ENCODE data around the gene SORCS2. TPM values are rescaled to one million over a fixed set of nuclear protein-coding genes. Genes with fewer than 3 reads are reported as not detected.

SORCS2 gene
- total and polyA plus RNA-seq, 3 donors from 2014 or later: 2.7 to 4.6 (median 2.9) TPM

- TF ChIP-seq, protein P1, sequence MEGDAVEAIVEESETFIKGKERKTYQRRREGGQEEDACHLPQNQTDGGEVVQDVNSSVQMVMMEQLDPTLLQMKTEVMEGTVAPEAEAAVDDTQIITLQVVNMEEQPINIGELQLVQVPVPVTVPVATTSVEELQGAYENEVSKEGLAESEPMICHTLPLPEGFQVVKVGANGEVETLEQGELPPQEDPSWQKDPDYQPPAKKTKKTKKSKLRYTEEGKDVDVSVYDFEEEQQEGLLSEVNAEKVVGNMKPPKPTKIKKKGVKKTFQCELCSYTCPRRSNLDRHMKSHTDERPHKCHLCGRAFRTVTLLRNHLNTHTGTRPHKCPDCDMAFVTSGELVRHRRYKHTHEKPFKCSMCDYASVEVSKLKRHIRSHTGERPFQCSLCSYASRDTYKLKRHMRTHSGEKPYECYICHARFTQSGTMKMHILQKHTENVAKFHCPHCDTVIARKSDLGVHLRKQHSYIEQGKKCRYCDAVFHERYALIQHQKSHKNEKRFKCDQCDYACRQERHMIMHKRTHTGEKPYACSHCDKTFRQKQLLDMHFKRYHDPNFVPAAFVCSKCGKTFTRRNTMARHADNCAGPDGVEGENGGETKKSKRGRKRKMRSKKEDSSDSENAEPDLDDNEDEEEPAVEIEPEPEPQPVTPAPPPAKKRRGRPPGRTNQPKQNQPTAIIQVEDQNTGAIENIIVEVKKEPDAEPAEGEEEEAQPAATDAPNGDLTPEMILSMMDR (IDR thresholded peaks at IDR 0.05): no peak
- TF ChIP-seq POLR2A (IDR thresholded peaks at IDR 0.05): no peak
- DNase-seq: no peak
- Histone ChIP-seq H3K27ac (no peak overlapping the region), H3K27me3 (no peaks in the 10 kb centered on the region), H3K4me3 (no peak overlapping the region), H3K4me1 (peaks cover 3% of the 10 kb centered on the region), H3K9me3 (no peaks in the 10 kb centered on the region), H3K36me3 (ENCODE audit: low read depth, missing control alignments) (no peaks in the 10 kb centered on the region)
- WGBS, 2 donors: 86 to 88% methylated on average over 7 of the region's 7 CpGs
- intact Hi-C loops (cut with DNase I; ENCODE audit: low total_unique reads): no loop called here
Measured at GRCh38 chr4:7169134-7169533, 23.2 kb upstream of the SORCS2 start.

DNA sequence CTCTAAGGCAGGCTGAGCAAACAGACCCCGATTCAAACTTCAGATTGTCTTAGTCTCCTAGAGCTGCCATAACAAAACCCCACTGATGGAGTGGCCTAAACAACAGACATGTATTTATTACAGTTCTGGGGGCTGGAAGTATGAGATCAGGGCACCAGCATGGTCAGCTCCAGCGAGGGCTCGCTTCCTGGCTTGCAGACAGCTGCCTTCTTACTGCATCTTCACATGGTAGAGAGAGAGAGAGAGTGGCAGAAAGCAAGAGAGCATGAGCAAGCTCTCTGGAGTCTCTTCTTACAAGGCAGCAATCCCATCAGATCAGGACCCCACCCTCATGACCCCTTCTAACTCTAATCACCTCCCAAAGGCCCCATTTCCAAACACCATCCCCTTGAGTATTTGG is 22.3 kb upstream of the SORCS2 start:
- H3K4me1 ChIP-seq: peaks cover 3% of the 10 kb centered on the region
- WGBS, 2 donors: 89 to 96% methylated on average over 3 of the region's 3 CpGs
- no peak overlapping the region for H3K27ac ChIP-seq
- no peak for DNase-seq
- no peaks in the 10 kb centered on the region for H3K9me3 ChIP-seq
- TF ChIP-seq, protein P1 (IDR thresholded peaks at IDR 0.05): no peak
- TF ChIP-seq POLR2A (IDR thresholded peaks at IDR 0.05): no peak
- H3K27me3 ChIP-seq: no peaks in the 10 kb centered on the region
- intact Hi-C loops (cut with DNase I; ENCODE audit: low total_unique reads): no loop called here
- no peaks in the 10 kb centered on the region for H3K36me3 ChIP-seq (ENCODE audit: low read depth, missing control alignments)
- no peak overlapping the region for H3K4me3 ChIP-seq

DNA sequence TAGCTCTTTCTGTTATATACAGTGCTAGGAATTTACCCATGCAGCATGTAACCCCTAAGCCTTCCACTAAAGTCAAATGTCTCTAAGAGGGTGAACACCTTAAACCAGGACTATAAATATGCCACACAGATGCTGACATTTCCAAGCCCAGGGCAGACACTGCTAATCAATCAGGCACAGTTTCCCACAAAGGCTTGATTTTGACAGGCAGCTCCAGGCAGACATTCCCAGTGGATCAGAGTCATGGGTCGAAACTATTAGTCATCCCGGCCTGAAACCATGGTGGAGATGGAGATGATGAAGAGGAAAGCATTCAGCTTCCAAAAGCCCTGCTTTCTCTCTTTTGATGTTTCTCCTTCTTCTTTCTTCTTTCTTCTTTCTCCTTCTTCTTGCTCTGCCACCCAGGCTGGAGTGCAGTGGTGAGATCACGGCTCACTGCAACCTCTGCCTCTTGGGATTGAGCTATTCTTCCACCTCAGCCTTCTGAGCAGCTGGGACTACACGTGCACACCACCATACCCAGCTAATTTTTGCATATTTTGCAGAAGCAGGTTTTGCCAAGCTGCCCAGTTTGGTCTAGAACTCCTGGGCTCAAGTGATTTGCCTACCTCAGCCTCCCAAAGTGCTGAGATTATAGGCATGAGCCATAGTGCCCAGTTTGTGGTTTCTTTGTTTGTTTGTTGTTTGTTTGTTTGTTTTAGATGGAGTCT is 21.0 kb upstream of the SORCS2 start:
- WGBS, 2 donors: 86 to 89% methylated on average over 4 of the region's 4 CpGs

GRCh38 chr4:7172508-7172907 is 19.8 kb upstream of the SORCS2 start:
- H3K27me3 ChIP-seq: no peaks in the 10 kb centered on the region
- TF ChIP-seq POLR2A (IDR thresholded peaks at IDR 0.05): no peak
- TF ChIP-seq, protein P1 (IDR thresholded peaks at IDR 0.05): no peak
- no peaks in the 10 kb centered on the region for H3K9me3 ChIP-seq
- H3K27ac ChIP-seq: no peak overlapping the region
- H3K4me3 ChIP-seq: no peak overlapping the region
- intact Hi-C loops (cut with DNase I; ENCODE audit: low total_unique reads): no loop called here
- H3K36me3 ChIP-seq (ENCODE audit: low read depth, missing control alignments): no peaks in the 10 kb centered on the region
- no peak for DNase-seq
- WGBS, 2 donors: 96 to 97% methylated on average over 6 of the region's 6 CpGs
- H3K4me1 ChIP-seq: peaks cover under 1% of the 10 kb centered on the region

More for the DNA sequence above, 21.0 kb upstream of the SORCS2 start:
- no peak for DNase-seq
- TF ChIP-seq, protein P1 (IDR thresholded peaks at IDR 0.05): no peak
- TF ChIP-seq POLR2A (IDR thresholded peaks at IDR 0.05): no peak
- intact Hi-C loops (cut with DNase I; ENCODE audit: low total_unique reads): no loop called here
- no peaks in the 10 kb centered on the region for H3K9me3 ChIP-seq
- H3K36me3 ChIP-seq (ENCODE audit: low read depth, missing control alignments): no peaks in the 10 kb centered on the region
- H3K4me3 ChIP-seq: no peak overlapping the region
- no peak overlapping the region for H3K27ac ChIP-seq
- peaks cover 3% of the 10 kb centered on the region for H3K4me1 ChIP-seq
- no peaks in the 10 kb centered on the region for H3K27me3 ChIP-seq

DNA sequence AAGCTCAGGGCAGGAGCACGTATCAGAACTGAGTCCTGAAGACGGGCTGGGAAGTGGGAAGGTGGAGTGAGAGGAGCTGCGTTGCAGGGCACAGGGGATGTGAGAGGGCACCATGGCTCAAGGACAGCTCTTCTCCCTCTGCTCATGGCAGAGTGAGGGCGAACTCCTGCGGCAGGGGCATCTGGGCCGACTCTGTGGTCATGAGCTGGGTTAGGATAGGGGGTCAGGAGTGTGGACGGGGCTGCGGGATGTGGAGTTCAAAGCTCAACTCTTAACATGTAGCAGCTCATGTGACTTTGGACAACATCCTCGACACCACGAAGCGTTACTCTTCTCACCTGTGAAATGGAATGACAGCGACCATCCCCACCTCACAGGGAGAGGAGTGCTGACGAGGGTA is 19.4 kb upstream of the SORCS2 start:
- intact Hi-C loops (cut with DNase I; ENCODE audit: low total_unique reads): no loop called here
- no peak for DNase-seq
- Histone ChIP-seq H3K4me1 (no peaks in the 10 kb centered on the region), H3K9me3 (no peaks in the 10 kb centered on the region), H3K27me3 (no peaks in the 10 kb centered on the region), H3K36me3 (ENCODE audit: low read depth, missing control alignments) (no peaks in the 10 kb centered on the region), H3K4me3 (no peak overlapping the region), H3K27ac (no peak overlapping the region)
- TF ChIP-seq, protein P1 (IDR thresholded peaks at IDR 0.05): no peak
- no peak for TF ChIP-seq POLR2A (IDR thresholded peaks at IDR 0.05)
- 83 to 92% methylated on average over 13 of the region's 13 CpGs for whole genome bisulfite sequencing, 2 donors
